Choroid plexus epithelial cell (primary cell): ENCODE measurements around the gene NOP14.

Experiments
- DNase-seq: peaks from one replicate; pipeline ENCODE4 v3.0.0-alpha.2; 2010; ENCODE audit warnings: low read depth
- H3K4me3 ChIP-seq: 2 replicates; pipeline ENCODE4 v1.5.1; 2011; ENCODE audit warnings: low read depth, mild to moderate bottlenecking, control low read depth, low read length, moderate library complexity
- CTCF ChIP-seq: conservative IDR thresholded peaks from 2 replicates; pipeline ENCODE4 v1.5.1; 2011; ENCODE audit warnings: low read depth, mild to moderate bottlenecking, control low read depth, inconsistent platforms, low read length, moderate library complexity

The NOP14 gene

GRCh38 chr4:2932321-2932950 is 30.8 kb downstream of the NOP14 start:
- TF ChIP-seq CTCF = no peak
- no peak for DNase-seq
- H3K4me3 ChIP-seq = no peak overlapping the region

DNA sequence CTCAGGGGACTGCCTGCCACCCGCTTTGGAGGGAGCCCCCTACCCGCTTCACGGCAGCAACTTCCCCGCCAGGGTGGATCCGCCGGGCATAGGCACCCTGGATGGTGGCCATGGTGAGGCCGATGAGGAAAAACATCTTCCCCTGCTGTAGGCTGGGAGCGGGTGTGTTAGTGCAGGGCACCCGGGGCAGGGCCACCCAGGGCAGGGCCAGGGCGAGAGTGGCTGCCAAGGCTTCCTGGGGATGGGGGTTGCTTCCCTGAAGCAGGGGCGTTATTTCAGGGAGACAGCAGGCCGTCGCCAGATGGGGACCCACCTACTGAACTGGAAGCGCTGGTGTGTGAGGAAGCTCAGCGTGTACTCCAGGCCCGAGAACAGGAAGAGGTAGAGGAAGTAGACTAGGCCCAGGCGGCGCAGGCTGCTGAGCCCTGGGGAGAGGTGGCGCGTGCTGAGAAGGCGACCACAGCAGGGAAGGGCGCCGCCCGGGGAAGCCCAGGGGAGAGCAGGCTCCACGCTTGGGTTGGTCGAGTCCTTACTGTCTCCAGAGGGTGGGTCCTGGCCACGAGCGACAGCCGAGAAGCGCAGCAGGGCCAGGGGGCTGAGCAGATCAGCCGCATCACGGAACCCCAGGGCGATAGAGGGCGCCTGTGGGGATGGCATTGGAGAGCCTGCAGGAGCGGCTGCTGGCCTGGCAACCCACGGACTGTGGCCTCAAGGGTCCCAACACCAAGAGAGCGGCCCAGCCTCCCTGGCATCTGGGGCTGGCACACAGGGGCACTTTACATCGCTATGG is 31.5 kb downstream of the NOP14 start:
- DNase-seq = no peak
- TF ChIP-seq CTCF = no peak
- no peak overlapping the region for H3K4me3 ChIP-seq

GRCh38 chr4:2930758-2931511 is 32.3 kb downstream of the NOP14 start:
- peak; percentile 12 for TF ChIP-seq CTCF
- DNase-seq = no peak
- no peak overlapping the region for H3K4me3 ChIP-seq

GRCh38 chr4:2930135-2930757 is 33.0 kb downstream of the NOP14 start:
- no peak overlapping the region for H3K4me3 ChIP-seq
- DNase-seq = no peak
- no peak for TF ChIP-seq CTCF

GRCh38 chr4:2929469-2929868 is 33.7 kb downstream of the NOP14 start:
- DNase-seq = no peak
- H3K4me3 ChIP-seq = no peak overlapping the region
- no peak for TF ChIP-seq CTCF

GRCh38 chr4:2928242-2929176 is 34.7 kb downstream of the NOP14 start:
- TF ChIP-seq CTCF = no peak
- DNase-seq = no peak
- no peak overlapping the region for H3K4me3 ChIP-seq
